Panc1 (cell line): ENCODE measurements around the gene KCTD5.

ENCODE experiments used
- POLR2AphosphoS5 ChIP-seq: IDR thresholded peaks from 2 replicates; pipeline ENCODE4 v1.6.1; 2012; ENCODE audit warnings: mild to moderate bottlenecking, low read depth, low read length, moderate library complexity
- TF ChIP-seq, protein P1 (sequence below): fragments of 450-650 bp; IDR thresholded peaks from 2 replicates; pipeline ENCODE4 v1.5.1; 2017; ENCODE audit warnings: mild to moderate bottlenecking
- TF ChIP-seq, protein P2 (sequence below), 2 experiments: IDR thresholded peaks; 2 replicates each; pipeline ENCODE4 v1.6.1; 2011 to 2012; ENCODE audit warnings: low read depth in 2 of 2, control low read depth in 1 of 2, low read length in 1 of 2, mild to moderate bottlenecking in 1 of 2, moderate library complexity in 1 of 2; ENCODE audit not compliant: insufficient read depth in 1 of 2

DNA sequence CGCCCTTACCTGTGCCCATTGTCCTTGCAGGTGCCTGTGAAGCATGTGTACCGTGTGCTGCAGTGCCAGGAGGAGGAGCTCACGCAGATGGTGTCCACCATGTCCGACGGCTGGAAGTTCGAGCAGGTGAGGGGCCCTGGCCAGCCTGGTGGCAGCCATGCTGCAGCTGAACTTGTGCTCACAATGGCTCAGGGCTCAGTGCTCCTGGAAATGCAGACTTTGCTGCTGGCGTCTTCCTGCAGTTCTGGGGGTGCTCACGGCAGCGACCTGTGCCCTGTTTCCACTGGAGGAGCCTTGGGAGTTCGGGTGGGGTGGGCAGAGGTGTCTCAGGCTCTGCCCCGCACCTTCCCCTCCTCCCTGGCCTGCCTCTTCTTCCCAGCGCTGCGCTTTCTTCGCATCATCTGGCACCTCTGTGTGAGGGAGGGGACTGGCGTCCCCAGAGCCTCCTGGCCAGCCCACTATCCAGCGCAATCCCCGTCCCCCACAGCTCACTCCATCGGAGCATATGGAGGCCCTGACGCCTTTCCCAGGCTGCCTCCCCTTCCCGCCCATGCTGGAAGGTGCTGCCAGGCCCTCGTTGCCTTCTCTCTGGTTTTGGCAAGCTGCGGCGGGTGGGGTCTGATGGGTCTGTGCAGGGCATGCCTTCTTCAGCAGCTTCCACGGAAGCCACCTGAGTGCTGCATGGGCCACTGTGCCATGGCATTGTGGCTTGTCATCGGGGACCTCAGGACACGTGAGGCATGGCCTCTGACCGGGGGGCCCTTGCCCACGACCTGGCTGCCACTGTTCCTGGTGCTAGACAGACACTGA is 17.7 kb downstream of the KCTD5 start:
- TF ChIP-seq, protein P1, sequence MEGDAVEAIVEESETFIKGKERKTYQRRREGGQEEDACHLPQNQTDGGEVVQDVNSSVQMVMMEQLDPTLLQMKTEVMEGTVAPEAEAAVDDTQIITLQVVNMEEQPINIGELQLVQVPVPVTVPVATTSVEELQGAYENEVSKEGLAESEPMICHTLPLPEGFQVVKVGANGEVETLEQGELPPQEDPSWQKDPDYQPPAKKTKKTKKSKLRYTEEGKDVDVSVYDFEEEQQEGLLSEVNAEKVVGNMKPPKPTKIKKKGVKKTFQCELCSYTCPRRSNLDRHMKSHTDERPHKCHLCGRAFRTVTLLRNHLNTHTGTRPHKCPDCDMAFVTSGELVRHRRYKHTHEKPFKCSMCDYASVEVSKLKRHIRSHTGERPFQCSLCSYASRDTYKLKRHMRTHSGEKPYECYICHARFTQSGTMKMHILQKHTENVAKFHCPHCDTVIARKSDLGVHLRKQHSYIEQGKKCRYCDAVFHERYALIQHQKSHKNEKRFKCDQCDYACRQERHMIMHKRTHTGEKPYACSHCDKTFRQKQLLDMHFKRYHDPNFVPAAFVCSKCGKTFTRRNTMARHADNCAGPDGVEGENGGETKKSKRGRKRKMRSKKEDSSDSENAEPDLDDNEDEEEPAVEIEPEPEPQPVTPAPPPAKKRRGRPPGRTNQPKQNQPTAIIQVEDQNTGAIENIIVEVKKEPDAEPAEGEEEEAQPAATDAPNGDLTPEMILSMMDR = no peak
- no peak for TF ChIP-seq POLR2AphosphoS5
- TF ChIP-seq, protein P2, sequence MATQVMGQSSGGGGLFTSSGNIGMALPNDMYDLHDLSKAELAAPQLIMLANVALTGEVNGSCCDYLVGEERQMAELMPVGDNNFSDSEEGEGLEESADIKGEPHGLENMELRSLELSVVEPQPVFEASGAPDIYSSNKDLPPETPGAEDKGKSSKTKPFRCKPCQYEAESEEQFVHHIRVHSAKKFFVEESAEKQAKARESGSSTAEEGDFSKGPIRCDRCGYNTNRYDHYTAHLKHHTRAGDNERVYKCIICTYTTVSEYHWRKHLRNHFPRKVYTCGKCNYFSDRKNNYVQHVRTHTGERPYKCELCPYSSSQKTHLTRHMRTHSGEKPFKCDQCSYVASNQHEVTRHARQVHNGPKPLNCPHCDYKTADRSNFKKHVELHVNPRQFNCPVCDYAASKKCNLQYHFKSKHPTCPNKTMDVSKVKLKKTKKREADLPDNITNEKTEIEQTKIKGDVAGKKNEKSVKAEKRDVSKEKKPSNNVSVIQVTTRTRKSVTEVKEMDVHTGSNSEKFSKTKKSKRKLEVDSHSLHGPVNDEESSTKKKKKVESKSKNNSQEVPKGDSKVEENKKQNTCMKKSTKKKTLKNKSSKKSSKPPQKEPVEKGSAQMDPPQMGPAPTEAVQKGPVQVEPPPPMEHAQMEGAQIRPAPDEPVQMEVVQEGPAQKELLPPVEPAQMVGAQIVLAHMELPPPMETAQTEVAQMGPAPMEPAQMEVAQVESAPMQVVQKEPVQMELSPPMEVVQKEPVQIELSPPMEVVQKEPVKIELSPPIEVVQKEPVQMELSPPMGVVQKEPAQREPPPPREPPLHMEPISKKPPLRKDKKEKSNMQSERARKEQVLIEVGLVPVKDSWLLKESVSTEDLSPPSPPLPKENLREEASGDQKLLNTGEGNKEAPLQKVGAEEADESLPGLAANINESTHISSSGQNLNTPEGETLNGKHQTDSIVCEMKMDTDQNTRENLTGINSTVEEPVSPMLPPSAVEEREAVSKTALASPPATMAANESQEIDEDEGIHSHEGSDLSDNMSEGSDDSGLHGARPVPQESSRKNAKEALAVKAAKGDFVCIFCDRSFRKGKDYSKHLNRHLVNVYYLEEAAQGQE (IDR thresholded peaks at IDR 0.05; ENCODE audit: insufficient read depth in 1 of 2, low read depth in 2 of 2, low read length in 1 of 2) = no peak
